Heart right ventricle (tissue), 16 donors: ENCODE results near the gene NRSN1. TPM values are rescaled to one million over a fixed set of nuclear protein-coding genes. Genes with fewer than 3 reads are reported as not detected.

Experiments used
- ATAC-seq, 8 donors: fragments of 200-7000 bp; cut with Tn5 transposase; one replicate each; pipeline ENCODE4 v1.9.1; 2020; ENCODE audit warnings: mild to moderate bottlenecking in 8 of 8, moderate library complexity in 8 of 8, moderate number of reproducible peaks in 1 of 8
- DNase-seq, 2 donors: peaks; one replicate each; pipeline ENCODE4 v3.0.0-alpha.2; 2020
- H3K27ac ChIP-seq, 10 donors: fragments of 200-600 bp; sonication (generic) in 2 of 10; one replicate each; pipeline versions ENCODE4 v1.5.0 to v1.8.0; 2020 to 2022; ENCODE audit warnings: mild to moderate bottlenecking in 3 of 10
- H3K27me3 ChIP-seq, 7 donors: fragments of 200-600 bp; one replicate each; pipeline ENCODE4 v1.8.0; 2021 to 2022; ENCODE audit warnings: mild to moderate bottlenecking in 2 of 7
- H3K36me3 ChIP-seq, 9 donors: fragments of 200-600 bp; sonication (generic) in 1 of 9; one replicate each; pipeline versions ENCODE4 v1.5.0 to v1.8.0; 2020 to 2022; ENCODE audit warnings: mild to moderate bottlenecking in 2 of 9
- H3K4me1 ChIP-seq, 9 donors: fragments of 200-600 bp; sonication (generic) in 1 of 9; one replicate each; pipeline versions ENCODE4 v1.5.0 to v1.8.0; 2020 to 2022; ENCODE audit warnings: mild to moderate bottlenecking in 4 of 9
- H3K4me3 ChIP-seq, 10 donors: fragments of 200-600 bp; sonication (generic) in 2 of 10; one replicate each; pipeline versions ENCODE4 v1.5.0 to v1.8.0; 2020 to 2022; ENCODE audit warnings: mild to moderate bottlenecking in 7 of 10, moderate library complexity in 2 of 10
- H3K9me3 ChIP-seq, 11 donors: fragments of 200-600 bp in 10 of 11; sonication (generic) in 2 of 11; one replicate each; pipeline versions ENCODE4 v1.5.0 to v1.8.0; 2013 to 2022; ENCODE audit warnings: mild to moderate bottlenecking in 2 of 11, control low read depth in 1 of 11, moderate library complexity in 1 of 11
- CTCF ChIP-seq, 9 donors: fragments of 200-600 bp; sonication (generic) in 2 of 9; IDR thresholded peaks; one replicate each; pipeline versions ENCODE4 v1.5.0 to v1.8.0; 2021 to 2022; ENCODE audit warnings: antibody characterized with exemption in 9 of 9, mild to moderate bottlenecking in 5 of 9, moderate library complexity in 1 of 9
- WGBS, 2 donors: extraction: QIAGEN DNeasy Blood & Tissue Kit; methylation state at CpG; one replicate each; pipeline ENCODE4 v1.1.7; 2013; ENCODE audit warnings: inconsistent platforms in 1 of 2; 5-methylcytosine and 5-hydroxymethylcytosine counted together
- intact Hi-C, 10 donors: fragments of 100-400 bp; cut with DNase I; formaldehyde crosslinking; loops; one replicate each; pipeline versions ENCODE4 v1.11.1 to v1.14.2; 2022
- polyA plus RNA-seq, 2 donors: library from polyadenylated mRNA; stranded (reverse); fragments of 200-250 nt; gene quantifications; one replicate each; pipeline ENCODE4 v1.2.3, GENCODE V29; 2013
- total RNA-seq, 10 donors: library from RNA; stranded (reverse); fragmentation: NEBNext Ultra II Directional in 3 of 10; extraction: Animal tissue kit (Norgen Biotek cat#: 25700) in 3 of 10; gene quantifications; one replicate each; pipeline versions ENCODE4 v1.2.1 to v1.2.4, GENCODE V29; 2021 to 2023
- donor health status: Arrhythmogenic right ventricular cardiomyopathy.
- donor health status: ischemic (EF 13 %, LVEDD 7.1; RV severe dilation, severe dysfunction).
- donor health status: healthy with polysubstance abuse.
- donor health status: DM: no; HTN: yes; CAD: no.
- donor health status: DM: no; HTN: no; CAD: no.
- donor health status: ischemic (EF 25% LVEDD 6.9; RV normal size, moderate dysfunction).
- donor health status: ischemic (EF 25% LVEDD 5.7; RV mildly dilated, moderate dysfunction).
- donor health status: healthy.
- donor health status: DM: yes; HTN: yes; CAD: no.
- donor health status: Ischemic cardiomyopathy.
- donor health status: ischemic (EF 35%, LVEDD 5.7; RV mildly dilated, moderate dysfunction).
- donor health status: nonischemic (EF 11% LVEDD 7.7; RV severe dilation, severe dysfunction).
- donor health status: DM: yes; HTN: yes; CAD: no.
- donor health status: PGD.
- donor health status: ischemic (EF 29% LVEDD 5.4; RV normal size, mild dysfunction).
- donor health status: nonischemic (EF 23%, LVEDD 6.1; RV moderate dilation, normal function).

NRSN1 gene
- total and polyA plus RNA-seq, 12 donors, result not detected

- Histone ChIP-seq H3K9me3 (peaks cover 0 to 5% (median 0%) of the 10 kb centered on the region in 11 donors), H3K36me3 (no peaks in the 10 kb centered on the region), H3K27me3 (peaks cover 0 to 17% (median 0%) of the 10 kb centered on the region in 7 donors), H3K27ac (no peak overlapping the region), H3K4me1 (no peaks in the 10 kb centered on the region), H3K4me3 (no peak overlapping the region)
- intact Hi-C loops, result no loop called here
- DNase-seq, result no peak
- TF ChIP-seq CTCF (IDR thresholded peaks at IDR 0.05), result no peak
- ATAC-seq, result no peak
Observed at GRCh38 chr6:24187965-24188577, 62.1 kb downstream of the NRSN1 start.

GRCh38 chr6:24188578-24189080 is 62.6 kb downstream of the NRSN1 start:
- intact Hi-C loops, result no loop called here
- ATAC-seq, result no peak
- H3K4me3 ChIP-seq, result no peak overlapping the region
- 70 to 81% methylated on average over 8 of the region's 8 CpGs for WGBS, 2 donors
- H3K27ac ChIP-seq, result no peak overlapping the region
- TF ChIP-seq CTCF (IDR thresholded peaks at IDR 0.05), result no peak
- peaks cover 0 to 3% (median 0%) of the 10 kb centered on the region in 11 donors for H3K9me3 ChIP-seq
- no peak for DNase-seq
- H3K36me3 ChIP-seq, result no peaks in the 10 kb centered on the region
- H3K27me3 ChIP-seq, result peaks cover 0 to 17% (median 0%) of the 10 kb centered on the region in 7 donors
- H3K4me1 ChIP-seq, result no peaks in the 10 kb centered on the region

GRCh38 chr6:24191346-24191745 is 65.3 kb downstream of the NRSN1 start:
- Histone ChIP-seq H3K27me3 (peaks cover 0 to 17% (median 0%) of the 10 kb centered on the region in 7 donors), H3K4me3 (no peak overlapping the region), H3K27ac (no peak overlapping the region), H3K4me1 (no peaks in the 10 kb centered on the region), H3K36me3 (no peaks in the 10 kb centered on the region), H3K9me3 (peaks cover 0 to 3% (median 0%) of the 10 kb centered on the region in 11 donors)
- TF ChIP-seq CTCF (IDR thresholded peaks at IDR 0.05), result no peak
- ATAC-seq (no peak), DNase-seq (no peak)
- intact Hi-C loops, result no loop called here
- 44 to 50% methylated on average over 2 of the region's 2 CpGs for WGBS, 2 donors

DNA sequence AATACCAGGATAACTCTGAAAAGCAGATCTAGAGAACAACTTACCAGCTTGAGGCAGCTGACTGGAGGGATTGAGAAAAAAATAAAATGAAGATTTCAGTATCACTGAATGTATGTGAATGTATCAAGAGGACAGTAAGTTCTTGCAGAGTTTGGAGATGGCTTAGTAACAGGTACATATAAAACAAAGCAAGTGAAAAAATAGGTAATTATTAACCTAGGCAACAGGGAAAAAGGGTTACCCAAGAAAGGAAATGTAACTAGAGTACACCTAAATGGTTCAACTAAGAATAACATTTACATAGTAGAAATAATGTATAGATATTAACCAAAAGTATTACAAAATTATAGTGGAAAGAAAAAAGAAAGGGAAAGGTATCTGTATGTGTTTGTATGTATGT is 67.3 kb downstream of the NRSN1 start:
- H3K27ac ChIP-seq, result no peak overlapping the region
- no peak overlapping the region for H3K4me3 ChIP-seq
- intact Hi-C loops, result no loop called here
- ATAC-seq (no peak), DNase-seq (no peak)
- TF ChIP-seq CTCF (IDR thresholded peaks at IDR 0.05), result no peak
- H3K36me3 ChIP-seq, result no peaks in the 10 kb centered on the region
- H3K4me1 ChIP-seq, result no peaks in the 10 kb centered on the region
- peaks cover 0 to 26% (median 0%) of the 10 kb centered on the region in 7 donors for H3K27me3 ChIP-seq
- peaks cover 0 to 3% (median 0%) of the 10 kb centered on the region in 11 donors for H3K9me3 ChIP-seq
